Liver (tissue), 9 donors: ENCODE results near the gene EHMT1. TPM values are rescaled to one million over a fixed set of nuclear protein-coding genes. Genes with fewer than 3 reads are reported as not detected.

Experiments used
- DNase-seq: peaks from one replicate; pipeline ENCODE4 v3.0.0-alpha.2; 2017; ENCODE audit warnings: low spot score
- H3K27ac ChIP-seq, 2 donors: one replicate each; pipeline ENCODE4 v1.7.0; 2013; ENCODE audit warnings: inconsistent platforms in 2 of 2, low read length in 2 of 2, control low read depth in 1 of 2, low read depth in 1 of 2, mild to moderate bottlenecking in 1 of 2
- H3K27me3 ChIP-seq, 4 donors: one replicate each; pipeline versions ENCODE4 v1.6.1 to v1.7.0; 2013; ENCODE audit warnings: low read length in 3 of 4, inconsistent platforms in 1 of 4, mild to moderate bottlenecking in 1 of 4, moderate library complexity in 1 of 4; ENCODE audit not compliant: control insufficient read depth in 4 of 4, insufficient read depth in 4 of 4
- H3K36me3 ChIP-seq, 4 donors: one replicate each; pipeline versions ENCODE4 v1.6.1 to v1.7.0; 2013; ENCODE audit warnings: low read length in 3 of 4, mild to moderate bottlenecking in 3 of 4, low read depth in 1 of 4, moderate library complexity in 1 of 4; ENCODE audit not compliant: control insufficient read depth in 4 of 4, insufficient read depth in 3 of 4
- H3K4me1 ChIP-seq, 4 donors: one replicate each; pipeline versions ENCODE4 v1.6.1 to v1.7.0; 2013; ENCODE audit warnings: low read length in 3 of 4, mild to moderate bottlenecking in 3 of 4, moderate library complexity in 1 of 4; ENCODE audit not compliant: control insufficient read depth in 4 of 4, insufficient read depth in 4 of 4
- H3K4me3 ChIP-seq, 3 donors: one replicate each; pipeline versions ENCODE4 v1.6.1 to v1.7.0; 2013; ENCODE audit warnings: low read length in 3 of 3, control low read depth in 1 of 3, low read depth in 1 of 3, mild to moderate bottlenecking in 1 of 3
- H3K9ac ChIP-seq, 2 donors: one replicate each; pipeline ENCODE4 v1.7.0; 2013; ENCODE audit warnings: low read length in 2 of 2, mild to moderate bottlenecking in 2 of 2, moderate library complexity in 2 of 2, control low read depth in 1 of 2, low read depth in 1 of 2
- H3K9me3 ChIP-seq, 4 donors: one replicate each; pipeline versions ENCODE4 v1.6.1 to v1.7.0; 2013; ENCODE audit warnings: low read length in 3 of 4; ENCODE audit not compliant: control insufficient read depth in 4 of 4
- CTCF ChIP-seq: fragments of 150-350 bp; IDR thresholded peaks from 2 replicates; pipeline ENCODE4 v1.5.1; 2017; ENCODE audit warnings: improper control_type of control experiment, low read depth, low read length; ENCODE audit not compliant: missing input control
- EGR1 ChIP-seq, 2 donors: IDR thresholded peaks; 2 replicates each; pipeline ENCODE4 v1.6.1; 2016 to 2018; ENCODE audit warnings: antibody characterized with exemption in 2 of 2, low read depth in 2 of 2
- FOXA1 ChIP-seq: IDR thresholded peaks from 2 replicates; pipeline ENCODE4 v1.6.1; 2016; ENCODE audit warnings: antibody characterized with exemption
- FOXA2 ChIP-seq: IDR thresholded peaks from 2 replicates; pipeline ENCODE4 v1.6.1; 2016; ENCODE audit warnings: antibody characterized with exemption
- GABPA ChIP-seq, 2 donors: IDR thresholded peaks in 1 of 2; conservative IDR thresholded peaks in 1 of 2; 2 replicates each; pipeline ENCODE4 v1.6.1; 2016; ENCODE audit warnings: antibody characterized with exemption in 2 of 2, mild to moderate bottlenecking in 1 of 2, moderate library complexity in 1 of 2
- HNF4A ChIP-seq, 2 donors: conservative IDR thresholded peaks; 2 replicates each; pipeline ENCODE4 v1.6.1; 2016; ENCODE audit warnings: antibody characterized with exemption in 2 of 2, mild to moderate bottlenecking in 2 of 2
- JUND ChIP-seq, 2 donors: IDR thresholded peaks; 2 replicates each; pipeline ENCODE4 v1.6.1; 2016; ENCODE audit warnings: antibody characterized with exemption in 2 of 2
- NR2F2 ChIP-seq: IDR thresholded peaks from 2 replicates; pipeline ENCODE4 v1.6.1; 2016; ENCODE audit warnings: antibody characterized with exemption
- RAD21 ChIP-seq, 2 donors: IDR thresholded peaks; 2 replicates each; pipeline ENCODE4 v1.6.1; 2016; ENCODE audit warnings: antibody characterized with exemption in 2 of 2, mild to moderate bottlenecking in 2 of 2
- RXRA ChIP-seq, 2 donors: IDR thresholded peaks; 2 replicates each; pipeline ENCODE4 v1.6.1; 2017 to 2018; ENCODE audit warnings: antibody characterized with exemption in 2 of 2, mild to moderate bottlenecking in 1 of 2
- SP1 ChIP-seq: IDR thresholded peaks from 2 replicates; pipeline ENCODE4 v1.6.1; 2018; ENCODE audit warnings: antibody characterized with exemption, mild to moderate bottlenecking
- TAF1 ChIP-seq: conservative IDR thresholded peaks from 2 replicates; pipeline ENCODE4 v1.6.1; 2016; ENCODE audit warnings: antibody characterized with exemption, mild to moderate bottlenecking
- YY1 ChIP-seq: IDR thresholded peaks from 2 replicates; pipeline ENCODE4 v1.6.1; 2016; ENCODE audit warnings: antibody characterized with exemption, mild to moderate bottlenecking
- WGBS: extraction: QIAGEN DNeasy Blood & Tissue Kit; methylation state at CpG from one replicate; pipeline ENCODE4 v1.1.7; 2013; 5-methylcytosine and 5-hydroxymethylcytosine counted together
- polyA plus RNA-seq, 2 donors: library from polyadenylated mRNA; stranded (reverse) in 1 of 2; unstranded in 1 of 2; fragments of 200-250 nt in 1 of 2; fragments of >200 nt in 1 of 2; fragmentation: Nextera tagmentation in 1 of 2; extraction: Ambion mirVana in 1 of 2; gene quantifications; one replicate each; pipeline versions ENCODE4 v1.2.1 to v1.2.3, GENCODE V29; 2013 to 2015
- total RNA-seq, 2 donors: library from RNA; depleted of rRNA; stranded (reverse); fragments of >200 nt; gene quantifications; one replicate each; pipeline ENCODE4 v1.2.3, GENCODE V29; 2014
- TF ChIP-seq, protein P1 (sequence below): IDR thresholded peaks from 2 replicates; pipeline ENCODE4 v1.6.1; 2016; ENCODE audit warnings: antibody characterized with exemption
- TF ChIP-seq, protein P2 (sequence below): IDR thresholded peaks from 2 replicates; pipeline ENCODE4 v1.6.1; 2016; ENCODE audit warnings: antibody characterized with exemption, mild to moderate bottlenecking
- TF ChIP-seq, protein P3 (sequence below): IDR thresholded peaks from 2 replicates; pipeline ENCODE4 v1.6.1; 2016; ENCODE audit warnings: antibody characterized with exemption
- donor health status: healthy.
- donor health status: healthy.
- donor health status: healthy.
- donor health status: healthy.
- donor health status: healthy.

Gene EHMT1
- total and polyA plus RNA-seq, 4 donors, result 16.1 to 48.2 (median 27.3) TPM

GRCh38 chr9:137590123-137590468 lies 28.7 kb upstream of the EHMT1 start (continued):
- no peak for TF ChIP-seq JUND (IDR thresholded peaks at IDR 0.05)
- no peak for TF ChIP-seq FOXA2
- TF ChIP-seq EGR1 (IDR thresholded peaks at IDR 0.05; ENCODE audit: low read depth in 2 of 2), result no peak
- TF ChIP-seq TAF1, result no peak
- TF ChIP-seq, protein P1, sequence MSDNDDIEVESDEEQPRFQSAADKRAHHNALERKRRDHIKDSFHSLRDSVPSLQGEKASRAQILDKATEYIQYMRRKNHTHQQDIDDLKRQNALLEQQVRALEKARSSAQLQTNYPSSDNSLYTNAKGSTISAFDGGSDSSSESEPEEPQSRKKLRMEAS, result no peak

- H3K27ac ChIP-seq, result no peak within 1 kb of the TSS
- H3K4me3 ChIP-seq, result peak within 1 kb of the TSS; percentile 47 to 86 (median 83)
- 2% methylated on average over 113 of the region's 113 CpGs for WGBS
- H3K27me3 ChIP-seq, result no peaks in the 10 kb centered on the region
- TF ChIP-seq GABPA (IDR thresholded peaks at IDR 0.05 in 1 of 2, conservative IDR thresholded peaks at IDR 0.05 in 1 of 2), result no peak
- TF ChIP-seq TAF1, result no peak
- no peak for TF ChIP-seq HNF4A (conservative IDR thresholded peaks at IDR 0.05)
- no peak for TF ChIP-seq CTCF
- TF ChIP-seq YY1, result no peak
- no peak for TF ChIP-seq RAD21 (IDR thresholded peaks at IDR 0.05)
- TF ChIP-seq, protein P2, sequence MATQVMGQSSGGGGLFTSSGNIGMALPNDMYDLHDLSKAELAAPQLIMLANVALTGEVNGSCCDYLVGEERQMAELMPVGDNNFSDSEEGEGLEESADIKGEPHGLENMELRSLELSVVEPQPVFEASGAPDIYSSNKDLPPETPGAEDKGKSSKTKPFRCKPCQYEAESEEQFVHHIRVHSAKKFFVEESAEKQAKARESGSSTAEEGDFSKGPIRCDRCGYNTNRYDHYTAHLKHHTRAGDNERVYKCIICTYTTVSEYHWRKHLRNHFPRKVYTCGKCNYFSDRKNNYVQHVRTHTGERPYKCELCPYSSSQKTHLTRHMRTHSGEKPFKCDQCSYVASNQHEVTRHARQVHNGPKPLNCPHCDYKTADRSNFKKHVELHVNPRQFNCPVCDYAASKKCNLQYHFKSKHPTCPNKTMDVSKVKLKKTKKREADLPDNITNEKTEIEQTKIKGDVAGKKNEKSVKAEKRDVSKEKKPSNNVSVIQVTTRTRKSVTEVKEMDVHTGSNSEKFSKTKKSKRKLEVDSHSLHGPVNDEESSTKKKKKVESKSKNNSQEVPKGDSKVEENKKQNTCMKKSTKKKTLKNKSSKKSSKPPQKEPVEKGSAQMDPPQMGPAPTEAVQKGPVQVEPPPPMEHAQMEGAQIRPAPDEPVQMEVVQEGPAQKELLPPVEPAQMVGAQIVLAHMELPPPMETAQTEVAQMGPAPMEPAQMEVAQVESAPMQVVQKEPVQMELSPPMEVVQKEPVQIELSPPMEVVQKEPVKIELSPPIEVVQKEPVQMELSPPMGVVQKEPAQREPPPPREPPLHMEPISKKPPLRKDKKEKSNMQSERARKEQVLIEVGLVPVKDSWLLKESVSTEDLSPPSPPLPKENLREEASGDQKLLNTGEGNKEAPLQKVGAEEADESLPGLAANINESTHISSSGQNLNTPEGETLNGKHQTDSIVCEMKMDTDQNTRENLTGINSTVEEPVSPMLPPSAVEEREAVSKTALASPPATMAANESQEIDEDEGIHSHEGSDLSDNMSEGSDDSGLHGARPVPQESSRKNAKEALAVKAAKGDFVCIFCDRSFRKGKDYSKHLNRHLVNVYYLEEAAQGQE, result no peak
- TF ChIP-seq, protein P1, result no peak
- TF ChIP-seq FOXA1, result no peak
- no peak for TF ChIP-seq NR2F2
- no peak for TF ChIP-seq SP1
- no peak for TF ChIP-seq EGR1 (IDR thresholded peaks at IDR 0.05; ENCODE audit: low read depth in 2 of 2)
- TF ChIP-seq, protein P3, sequence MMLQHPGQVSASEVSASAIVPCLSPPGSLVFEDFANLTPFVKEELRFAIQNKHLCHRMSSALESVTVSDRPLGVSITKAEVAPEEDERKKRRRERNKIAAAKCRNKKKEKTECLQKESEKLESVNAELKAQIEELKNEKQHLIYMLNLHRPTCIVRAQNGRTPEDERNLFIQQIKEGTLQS, result no peak
- TF ChIP-seq RXRA (IDR thresholded peaks at IDR 0.05), result no peak
- H3K9me3 ChIP-seq, result no peaks in the 10 kb centered on the region
- H3K4me1 ChIP-seq, result peaks cover 5 to 30% (median 22%) of the 10 kb centered on the region in 4 donors
- peak; percentile 94 for DNase-seq
- H3K9ac ChIP-seq, result no peak within 1 kb of the TSS
- H3K36me3 ChIP-seq, result peaks cover 4 to 16% (median 12%) of the 10 kb centered on the region in 4 donors
Measured at GRCh38 chr9:137590469-137591383, 28.1 kb upstream of the EHMT1 start, which contains the start of gene ZMYND19. Gene ZMYND19 (minus strand): TSS chr9:137590512. CDS start chr9:137590263, 249 bp downstream.
